GM21576 (cell line): ENCODE data around the gene DENND2D.

Experiments
- ATAC-seq: cut with Tn5 transposase; IDR thresholded peaks from one replicate; pipeline ENCODE4 v1.9.1; 2021; ENCODE audit warnings: mild to moderate bottlenecking, moderate library complexity; ENCODE audit not compliant: unreplicated experiment

DENND2D gene

GRCh38 chr1:111139956-111140679, 60.3 kb downstream of the DENND2D start, which contains the start of the genes CEPT1 and DRAM2:
Gene CEPT1 (plus strand): TSS chr1:111140223. CDS start chr1:111147715, 7,492 bp downstream.
Gene DRAM2 (minus strand): TSS chr1:111140093. CDS start chr1:111131554, 8,539 bp downstream.
- peak; percentile 64 for ATAC-seq

- peak; percentile 44 for ATAC-seq
These were observed 61.0 kb downstream of the DENND2D start for GRCh38 chr1:111139324-111139955.
